Activated CD4-positive, CD25-positive, alpha-beta regulatory T cell treated with anti-CD3 and anti-CD28 coated beads, Interleukin-2, amount 50 U/mL, for 24 hours (primary cell): Measurements from ENCODE around the gene PREX1.
"Not testable (repeated sequence)": the region's sequence is repeated elsewhere in the genome, so short reads cannot be mapped to it uniquely, and the experiment has no call there.

Source experiments
- ATAC-seq, 2 donors: fragments of 150-1000 bp; cut with Tn5 transposase; one replicate each; pipeline ENCODE4 v1.10.0; 2021; ENCODE audit warnings: mild to moderate bottlenecking in 1 of 2, moderate library complexity in 1 of 2

Gene PREX1

GRCh38 chr20:48812114-48812513, 15.7 kb downstream of the PREX1 start:
- ATAC-seq, result not testable (repeated sequence)

- ATAC-seq, result no peak
Measured at GRCh38 chr20:48809673-48810072, 18.1 kb downstream of the PREX1 start.

- no peak for ATAC-seq
Measured at GRCh38 chr20:48808382-48809034, 19.3 kb downstream of the PREX1 start.

- ATAC-seq, result no peak
Measured at GRCh38 chr20:48807586-48808381, 20.0 kb downstream of the PREX1 start.

- ATAC-seq, result no peak
Measured at GRCh38 chr20:48807051-48807450, 20.7 kb downstream of the PREX1 start.

- ATAC-seq, result no peak
Measured at GRCh38 chr20:48805716-48806115, 22.1 kb downstream of the PREX1 start.

GRCh38 chr20:48805286-48805685, 22.5 kb downstream of the PREX1 start:
- no peak for ATAC-seq

- ATAC-seq, result no peak
Measured at GRCh38 chr20:48804300-48804980, 23.4 kb downstream of the PREX1 start.

GRCh38 chr20:48803176-48804053, 24.4 kb downstream of the PREX1 start:
- no peak for ATAC-seq

GRCh38 chr20:48802647-48803046, 25.2 kb downstream of the PREX1 start:
- no peak for ATAC-seq

- no peak for ATAC-seq
Measured at GRCh38 chr20:48802216-48802615, 25.6 kb downstream of the PREX1 start.

GRCh38 chr20:48801197-48801596, 26.6 kb downstream of the PREX1 start:
- ATAC-seq, result no peak

- no peak for ATAC-seq
Measured at GRCh38 chr20:48800177-48800576, 27.6 kb downstream of the PREX1 start.

GRCh38 chr20:48799328-48800105, 28.3 kb downstream of the PREX1 start:
- ATAC-seq, result no peak

GRCh38 chr20:48797850-48798747, 29.7 kb downstream of the PREX1 start:
- ATAC-seq, result no peak

- no peak for ATAC-seq
Measured at GRCh38 chr20:48797275-48797825, 30.4 kb downstream of the PREX1 start.

- no peak for ATAC-seq
Measured at GRCh38 chr20:48795732-48796131, 32.1 kb downstream of the PREX1 start.

- ATAC-seq, result no peak
Measured at GRCh38 chr20:48794816-48795457, 32.9 kb downstream of the PREX1 start.

GRCh38 chr20:48794360-48794759, 33.4 kb downstream of the PREX1 start:
- no peak for ATAC-seq

- ATAC-seq, result no peak
Measured at GRCh38 chr20:48793776-48794175, 34.0 kb downstream of the PREX1 start.
